ENCODE measurements around the gene DCTN5. TPM values are rescaled to one million over a fixed set of nuclear protein-coding genes. Genes with fewer than 3 reads are reported as not detected.

Gene DCTN5
- total and polyA plus RNA-seq, 2 of the 13 experiments (the other 11 are each of a cell fraction or from before 2014, with no cell fraction given), result 105 to 207 TPM

DNA sequence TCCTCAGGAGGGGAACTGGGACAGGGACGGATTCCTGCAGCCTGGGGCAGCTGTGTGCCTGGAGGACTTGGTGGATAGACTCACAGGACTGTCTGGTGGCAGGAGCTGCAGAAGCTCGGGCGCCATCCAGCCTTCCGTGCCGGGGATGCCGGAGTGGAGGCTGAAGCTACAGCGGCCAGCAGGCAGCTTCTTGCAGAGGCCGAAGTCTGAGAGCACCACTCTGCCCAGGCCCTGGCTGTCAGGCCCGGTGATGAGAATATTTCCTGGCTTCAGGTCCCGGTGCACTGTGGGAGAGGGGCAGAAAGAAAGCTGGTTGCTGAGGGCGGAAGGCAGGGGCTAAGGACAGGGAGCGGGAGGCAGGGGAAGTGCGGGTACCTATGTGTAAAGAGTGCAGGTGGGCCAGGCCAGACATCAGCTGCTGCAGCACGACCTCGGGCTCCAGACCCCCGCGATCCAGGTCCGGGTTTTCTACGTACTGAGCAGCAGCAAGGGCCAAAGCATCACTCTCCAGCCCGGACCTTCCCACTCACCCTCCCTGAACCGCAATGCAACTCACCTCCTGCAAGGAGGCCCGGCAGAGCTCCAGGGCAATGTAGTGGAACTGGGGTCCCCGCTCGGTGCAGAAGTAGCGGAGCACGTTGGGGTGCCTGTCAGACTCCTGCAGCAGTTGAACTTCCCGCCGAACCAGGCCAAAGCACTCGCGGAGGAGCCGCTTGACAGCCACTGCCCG, 53.5 kb downstream of the DCTN5 start (continued):
- TF ChIP-seq ZNF180 (CRISPR knock-in tag; IDR thresholded peaks at IDR 0.05; ENCODE audit: borderline replicate concordance, low read depth) (no peak), ZNF501 (CRISPR knock-in tag; IDR thresholded peaks at IDR 0.05) (peak; percentile 38; the same call in 1 of the 2 replicates), IRX3 (CRISPR knock-in tag; IDR thresholded peaks at IDR 0.05; ENCODE audit: borderline replicate concordance, low read depth) (0 out of 2 replicates have a peak, but pooled peaks have one; percentile 61), NFE2L2 (IDR thresholded peaks at IDR 0.05; ENCODE audit: low read length) (no peak), PTBP1 (IDR thresholded peaks at IDR 0.05; ENCODE audit: low read depth, low read length, poor library complexity, severe bottlenecking) (no peak), SP140L (CRISPR knock-in tag; IDR thresholded peaks at IDR 0.05; ENCODE audit: borderline replicate concordance) (no peak), ZEB1 (IDR thresholded peaks at IDR 0.05; ENCODE audit: insufficient replicate concordance, low read depth) (peak; percentile 47), SALL1 (CRISPR knock-in tag; IDR thresholded peaks at IDR 0.05) (peak; percentile 79), ZNF720 (CRISPR knock-in tag; IDR thresholded peaks at IDR 0.05) (no peak), ZNF782 (CRISPR knock-in tag; IDR thresholded peaks at IDR 0.05; ENCODE audit: borderline replicate concordance) (peak; percentile 78; the same call in 1 of the 2 replicates), ZNF577 (CRISPR knock-in tag; IDR thresholded peaks at IDR 0.05; ENCODE audit: borderline replicate concordance, low read depth) (no peak), SRSF1 (optimal IDR thresholded peaks at IDR 0.05; ENCODE audit: low read depth, low read length) (no peak), SNRNP70 (IDR thresholded peaks at IDR 0.05; ENCODE audit: low read depth, low read length) (no peak)
- TF ChIP-seq, protein P1, sequence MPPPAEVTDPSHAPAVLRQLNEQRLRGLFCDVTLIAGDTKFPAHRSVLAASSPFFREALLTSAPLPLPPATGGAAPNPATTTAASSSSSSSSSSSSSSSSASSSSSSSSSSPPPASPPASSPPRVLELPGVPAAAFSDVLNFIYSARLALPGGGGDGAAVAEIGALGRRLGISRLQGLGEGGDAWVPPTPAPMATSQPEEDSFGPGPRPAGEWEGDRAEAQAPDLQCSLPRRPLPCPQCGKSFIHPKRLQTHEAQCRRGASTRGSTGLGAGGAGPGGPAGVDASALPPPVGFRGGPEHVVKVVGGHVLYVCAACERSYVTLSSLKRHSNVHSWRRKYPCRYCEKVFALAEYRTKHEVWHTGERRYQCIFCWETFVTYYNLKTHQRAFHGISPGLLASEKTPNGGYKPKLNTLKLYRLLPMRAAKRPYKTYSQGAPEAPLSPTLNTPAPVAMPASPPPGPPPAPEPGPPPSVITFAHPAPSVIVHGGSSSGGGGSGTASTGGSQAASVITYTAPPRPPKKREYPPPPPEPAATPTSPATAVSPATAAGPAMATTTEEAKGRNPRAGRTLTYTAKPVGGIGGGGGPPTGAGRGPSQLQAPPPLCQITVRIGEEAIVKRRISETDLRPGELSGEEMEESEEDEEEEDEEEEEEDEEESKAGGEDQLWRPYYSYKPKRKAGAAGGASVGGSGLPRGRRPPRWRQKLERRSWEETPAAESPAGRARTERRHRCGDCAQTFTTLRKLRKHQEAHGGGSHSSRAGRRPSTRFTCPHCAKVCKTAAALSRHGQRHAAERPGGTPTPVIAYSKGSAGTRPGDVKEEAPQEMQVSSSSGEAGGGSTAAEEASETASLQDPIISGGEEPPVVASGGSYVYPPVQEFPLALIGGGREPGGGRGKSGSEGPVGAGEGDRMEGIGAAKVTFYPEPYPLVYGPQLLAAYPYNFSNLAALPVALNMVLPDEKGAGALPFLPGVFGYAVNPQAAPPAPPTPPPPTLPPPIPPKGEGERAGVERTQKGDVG (CRISPR knock-in tag; IDR thresholded peaks at IDR 0.05; ENCODE audit: borderline replicate concordance), result peak; percentile 79; the same call in 1 of the 2 replicates
- TF ChIP-seq, protein P2, sequence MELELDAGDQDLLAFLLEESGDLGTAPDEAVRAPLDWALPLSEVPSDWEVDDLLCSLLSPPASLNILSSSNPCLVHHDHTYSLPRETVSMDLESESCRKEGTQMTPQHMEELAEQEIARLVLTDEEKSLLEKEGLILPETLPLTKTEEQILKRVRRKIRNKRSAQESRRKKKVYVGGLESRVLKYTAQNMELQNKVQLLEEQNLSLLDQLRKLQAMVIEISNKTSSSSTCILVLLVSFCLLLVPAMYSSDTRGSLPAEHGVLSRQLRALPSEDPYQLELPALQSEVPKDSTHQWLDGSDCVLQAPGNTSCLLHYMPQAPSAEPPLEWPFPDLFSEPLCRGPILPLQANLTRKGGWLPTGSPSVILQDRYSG (CRISPR knock-in tag; IDR thresholded peaks at IDR 0.05), result no peak
- TF ChIP-seq, protein P3, sequence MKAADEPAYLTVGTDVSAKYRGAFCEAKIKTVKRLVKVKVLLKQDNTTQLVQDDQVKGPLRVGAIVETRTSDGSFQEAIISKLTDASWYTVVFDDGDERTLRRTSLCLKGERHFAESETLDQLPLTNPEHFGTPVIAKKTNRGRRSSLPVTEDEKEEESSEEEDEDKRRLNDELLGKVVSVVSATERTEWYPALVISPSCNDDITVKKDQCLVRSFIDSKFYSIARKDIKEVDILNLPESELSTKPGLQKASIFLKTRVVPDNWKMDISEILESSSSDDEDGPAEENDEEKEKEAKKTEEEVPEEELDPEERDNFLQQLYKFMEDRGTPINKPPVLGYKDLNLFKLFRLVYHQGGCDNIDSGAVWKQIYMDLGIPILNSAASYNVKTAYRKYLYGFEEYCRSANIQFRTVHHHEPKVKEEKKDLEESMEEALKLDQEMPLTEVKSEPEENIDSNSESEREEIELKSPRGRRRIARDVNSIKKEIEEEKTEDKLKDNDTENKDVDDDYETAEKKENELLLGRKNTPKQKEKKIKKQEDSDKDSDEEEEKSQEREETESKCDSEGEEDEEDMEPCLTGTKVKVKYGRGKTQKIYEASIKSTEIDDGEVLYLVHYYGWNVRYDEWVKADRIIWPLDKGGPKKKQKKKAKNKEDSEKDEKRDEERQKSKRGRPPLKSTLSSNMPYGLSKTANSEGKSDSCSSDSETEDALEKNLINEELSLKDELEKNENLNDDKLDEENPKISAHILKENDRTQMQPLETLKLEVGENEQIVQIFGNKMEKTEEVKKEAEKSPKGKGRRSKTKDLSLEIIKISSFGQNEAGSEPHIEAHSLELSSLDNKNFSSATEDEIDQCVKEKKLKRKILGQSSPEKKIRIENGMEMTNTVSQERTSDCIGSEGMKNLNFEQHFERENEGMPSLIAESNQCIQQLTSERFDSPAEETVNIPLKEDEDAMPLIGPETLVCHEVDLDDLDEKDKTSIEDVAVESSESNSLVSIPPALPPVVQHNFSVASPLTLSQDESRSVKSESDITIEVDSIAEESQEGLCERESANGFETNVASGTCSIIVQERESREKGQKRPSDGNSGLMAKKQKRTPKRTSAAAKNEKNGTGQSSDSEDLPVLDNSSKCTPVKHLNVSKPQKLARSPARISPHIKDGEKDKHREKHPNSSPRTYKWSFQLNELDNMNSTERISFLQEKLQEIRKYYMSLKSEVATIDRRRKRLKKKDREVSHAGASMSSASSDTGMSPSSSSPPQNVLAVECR (CRISPR knock-in tag; IDR thresholded peaks at IDR 0.05; ENCODE audit: borderline replicate concordance), result peak; percentile 80
- TF ChIP-seq, protein P4, sequence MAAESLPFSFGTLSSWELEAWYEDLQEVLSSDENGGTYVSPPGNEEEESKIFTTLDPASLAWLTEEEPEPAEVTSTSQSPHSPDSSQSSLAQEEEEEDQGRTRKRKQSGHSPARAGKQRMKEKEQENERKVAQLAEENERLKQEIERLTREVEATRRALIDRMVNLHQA (CRISPR knock-in tag; IDR thresholded peaks at IDR 0.05), result no peak
- TF ChIP-seq, protein P5, sequence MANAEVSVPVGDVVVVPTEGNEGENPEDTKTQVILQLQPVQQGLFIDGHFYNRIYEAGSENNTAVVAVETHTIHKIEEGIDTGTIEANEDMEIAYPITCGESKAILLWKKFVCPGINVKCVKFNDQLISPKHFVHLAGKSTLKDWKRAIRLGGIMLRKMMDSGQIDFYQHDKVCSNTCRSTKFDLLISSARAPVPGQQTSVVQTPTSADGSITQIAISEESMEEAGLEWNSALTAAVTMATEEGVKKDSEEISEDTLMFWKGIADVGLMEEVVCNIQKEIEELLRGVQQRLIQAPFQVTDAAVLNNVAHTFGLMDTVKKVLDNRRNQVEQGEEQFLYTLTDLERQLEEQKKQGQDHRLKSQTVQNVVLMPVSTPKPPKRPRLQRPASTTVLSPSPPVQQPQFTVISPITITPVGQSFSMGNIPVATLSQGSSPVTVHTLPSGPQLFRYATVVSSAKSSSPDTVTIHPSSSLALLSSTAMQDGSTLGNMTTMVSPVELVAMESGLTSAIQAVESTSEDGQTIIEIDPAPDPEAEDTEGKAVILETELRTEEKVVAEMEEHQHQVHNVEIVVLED (CRISPR knock-in tag; IDR thresholded peaks at IDR 0.05; ENCODE audit: borderline replicate concordance), result no peak
